D721Med (cell line): ENCODE results near the gene RABGGTB.

ENCODE experiments used
- DNase-seq: peaks from one replicate; pipeline ENCODE4 v3.0.0; 2011; ENCODE audit warnings: low spot score; ENCODE audit not compliant: insufficient read length
- FAIRE-seq: peaks from 2 replicates; lab custom pipeline; 2011; peaks lifted over from hg19 to GRCh38; lab: Jason Lieb, UNC
- CTCF ChIP-seq: IDR thresholded peaks from 2 replicates; pipeline ENCODE4 v1.5.1; 2012; ENCODE audit warnings: mild to moderate bottlenecking, control low read depth; ENCODE audit not compliant: insufficient read depth; ENCODE audit errors: missing control alignments

Gene RABGGTB

GRCh38 chr1:75787524-75787923 is 1.5 kb downstream of the RABGGTB start:
- FAIRE-seq, result no peak
- DNase-seq, result no peak
- no peak for TF ChIP-seq CTCF

GRCh38 chr1:75789988-75790387 is 3.9 kb downstream of the RABGGTB start:
- no peak for DNase-seq
- no peak for FAIRE-seq
- no peak for TF ChIP-seq CTCF

GRCh38 chr1:75791022-75791421 is 5.0 kb downstream of the RABGGTB start:
- TF ChIP-seq CTCF, result no peak
- no peak for DNase-seq
- no peak for FAIRE-seq

- TF ChIP-seq CTCF, result no peak
- DNase-seq (no peak), FAIRE-seq (no peak)
Measured at GRCh38 chr1:75792091-75792490, 6.0 kb downstream of the RABGGTB start.

GRCh38 chr1:75794382-75794781 is 8.3 kb downstream of the RABGGTB start:
- TF ChIP-seq CTCF, result no peak
- DNase-seq, result no peak
- no peak for FAIRE-seq

GRCh38 chr1:75795703-75796193 is 9.7 kb downstream of the RABGGTB start:
- no peak for TF ChIP-seq CTCF
- FAIRE-seq (no peak), DNase-seq (no peak)

GRCh38 chr1:75796376-75797272 is 10.6 kb downstream of the RABGGTB start, which contains the start of gene MSH4:
Gene MSH4, plus strand, starts transcription at chr1:75796882. Its CDS starts 104 bp downstream, at chr1:75796986.
- no peak for DNase-seq

More at GRCh38 chr1:75796376-75797272, 10.6 kb downstream of the RABGGTB start, which contains the start of gene MSH4:
- FAIRE-seq, result no peak
- no peak for TF ChIP-seq CTCF
